HuH-7 (cell line): ENCODE data around the gene ZNF469.

ENCODE experiments used
- DNase-seq: peaks from one replicate; pipeline ENCODE4 v3.0.0; 2011; ENCODE audit warnings: low spot score

ZNF469 gene

DNA sequence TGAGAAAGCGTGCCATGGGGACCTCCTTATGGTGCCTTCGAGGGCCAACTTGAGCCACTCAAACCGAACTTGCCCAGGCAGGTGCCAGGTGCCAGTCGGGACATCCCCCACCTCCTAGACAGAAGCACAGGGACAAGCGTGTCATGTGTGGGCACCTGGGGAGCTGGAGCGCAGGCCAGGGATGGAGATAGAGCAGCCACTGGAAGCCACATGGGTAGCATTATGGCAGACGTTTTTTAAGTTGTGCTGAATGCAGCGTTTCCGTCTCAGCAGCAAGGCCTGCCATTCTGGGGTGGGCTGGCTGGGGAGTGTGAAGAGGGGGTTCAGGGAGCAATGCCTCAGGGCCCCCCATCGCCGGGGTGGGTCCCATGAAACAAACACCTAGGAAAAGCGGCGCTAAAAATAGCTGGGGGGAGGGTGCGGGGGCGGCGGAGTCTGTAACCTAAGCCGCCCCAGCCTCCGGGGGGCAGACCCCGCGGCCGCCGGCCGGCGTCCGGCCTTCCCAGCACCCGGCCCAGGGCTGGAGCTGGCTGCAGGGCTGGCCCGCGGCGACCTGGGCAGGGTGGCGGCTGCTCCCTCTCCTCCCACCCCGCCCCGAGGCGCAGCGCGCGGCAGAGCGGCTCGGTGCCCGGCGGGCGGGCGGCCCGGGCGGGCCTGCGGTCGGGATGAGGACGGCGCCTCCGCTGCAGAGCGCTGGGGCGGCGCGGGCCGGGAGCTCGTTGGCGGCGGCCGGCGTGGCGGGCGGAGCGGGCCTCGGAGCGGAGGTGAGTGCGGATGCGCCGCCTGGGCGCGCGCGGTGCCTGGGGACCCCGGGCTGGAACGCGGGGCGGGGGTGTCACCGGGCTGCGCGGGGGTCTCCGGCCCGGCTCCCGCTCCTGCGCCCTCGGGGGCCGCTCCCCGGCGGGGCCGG lies at the start of gene ZNF469:
Gene ZNF469 (plus strand): TSS at position 469 of the 910 bp plus-strand sequence. CDS start 44,512 bp downstream, outside the sequence.
- DNase-seq = no peak

- DNase-seq = no peak
Measured at GRCh38 chr16:88333848-88334777, 48.6 kb upstream of the ZNF469 start.

DNA sequence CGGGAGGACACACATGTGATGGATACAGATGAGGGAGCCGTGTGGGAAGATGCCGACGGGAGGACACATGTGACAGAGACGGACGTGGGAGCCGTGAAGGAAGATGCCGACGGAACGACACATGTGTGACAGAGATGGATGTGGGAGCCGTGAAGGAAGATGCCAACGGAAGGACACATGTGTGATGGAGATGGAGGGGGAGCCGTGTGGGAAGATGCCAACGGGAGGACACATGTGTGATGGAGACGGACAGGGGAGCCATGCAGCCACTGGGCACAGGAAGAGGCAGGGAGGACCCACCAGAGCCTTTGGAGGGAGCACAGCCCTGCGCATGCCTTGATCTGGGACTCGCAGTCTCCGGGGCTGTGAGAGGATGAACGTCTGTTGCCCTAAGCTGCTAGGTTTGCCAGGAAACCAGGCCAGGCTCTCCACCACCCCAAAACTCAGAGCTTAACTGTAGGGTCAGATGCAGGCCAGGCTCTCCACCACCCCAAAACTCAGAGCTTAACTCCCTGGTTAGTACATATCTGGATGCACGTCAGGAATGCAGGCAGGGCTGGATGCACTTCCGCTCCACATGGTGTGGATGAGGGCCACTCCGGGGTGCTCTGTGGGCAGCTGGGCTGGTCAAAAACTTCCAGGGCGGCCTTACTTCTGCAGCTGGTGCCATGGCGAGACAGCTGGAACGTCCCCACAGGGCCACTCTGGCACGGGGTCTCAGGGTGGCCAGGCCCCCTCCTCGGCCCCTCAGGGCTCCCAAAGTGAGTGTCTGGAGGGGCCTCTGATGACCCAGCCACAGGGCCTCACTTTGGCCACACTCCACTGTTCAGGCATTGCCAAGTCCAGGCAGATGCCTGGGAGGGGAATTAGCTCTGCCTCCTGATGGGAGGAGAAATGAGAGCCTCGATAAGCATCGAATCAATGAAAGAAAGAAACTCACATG lies 47.7 kb upstream of the ZNF469 start:
- no peak for DNase-seq

DNA sequence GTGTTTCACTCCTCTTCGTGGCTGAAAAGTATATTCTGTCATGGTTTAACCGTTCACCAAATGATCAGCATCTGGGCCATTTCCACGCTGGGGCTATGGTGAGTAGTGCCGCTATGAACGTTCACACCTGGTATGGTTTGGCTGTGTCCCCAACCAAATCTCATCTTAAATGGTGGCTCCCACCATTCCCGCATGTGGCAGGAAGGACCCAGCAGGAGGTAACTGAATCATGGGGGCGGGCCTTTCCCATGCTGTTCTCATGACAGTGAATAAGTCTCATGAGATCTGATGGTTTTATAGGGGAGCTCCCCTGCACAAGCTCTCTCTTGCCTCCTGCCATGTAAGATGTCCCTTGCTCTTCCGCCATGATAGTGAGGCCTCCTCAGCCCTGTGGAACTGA lies 45.7 kb upstream of the ZNF469 start:
- no peak for DNase-seq

DNA sequence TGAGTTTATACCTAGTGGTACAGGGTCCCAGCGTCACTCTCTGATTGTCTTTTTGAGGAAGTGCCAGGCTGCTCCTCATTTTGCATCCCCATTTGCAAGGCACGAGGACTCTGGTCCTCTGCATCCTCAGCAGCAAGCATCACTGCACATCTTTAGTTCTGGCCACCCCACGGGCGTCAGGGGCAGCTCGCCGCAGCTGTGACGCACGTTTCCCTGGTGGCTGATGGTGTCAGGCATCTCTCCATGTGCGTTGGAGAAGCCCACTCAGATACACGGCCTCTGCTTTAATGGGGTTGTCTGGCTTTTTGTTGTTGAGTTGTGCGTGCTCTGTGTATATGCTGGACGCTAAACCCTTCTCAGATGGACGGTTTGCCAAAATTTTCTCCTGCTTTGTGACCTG lies 45.2 kb upstream of the ZNF469 start:
- DNase-seq = no peak

DNA sequence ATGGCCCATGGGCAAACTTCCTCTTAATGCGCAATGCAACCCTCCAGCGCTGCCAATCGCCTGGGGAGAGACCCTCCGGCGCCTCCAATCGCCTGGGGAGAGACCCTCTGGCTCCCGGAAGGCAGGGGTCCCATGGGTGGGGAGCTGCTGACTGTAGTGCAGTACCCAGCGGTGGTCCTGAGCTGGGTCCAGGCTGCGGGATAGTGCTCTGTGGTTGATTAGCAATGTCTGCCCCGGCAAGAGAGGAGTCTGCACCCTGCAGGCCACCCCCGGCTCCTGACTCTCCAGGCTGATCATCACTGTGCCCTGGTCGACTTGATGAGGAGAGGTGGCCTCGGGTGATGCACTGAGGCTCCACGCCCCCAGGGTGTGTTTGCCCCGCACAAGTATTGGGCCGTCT lies 44.6 kb upstream of the ZNF469 start:
- no peak for DNase-seq

DNA sequence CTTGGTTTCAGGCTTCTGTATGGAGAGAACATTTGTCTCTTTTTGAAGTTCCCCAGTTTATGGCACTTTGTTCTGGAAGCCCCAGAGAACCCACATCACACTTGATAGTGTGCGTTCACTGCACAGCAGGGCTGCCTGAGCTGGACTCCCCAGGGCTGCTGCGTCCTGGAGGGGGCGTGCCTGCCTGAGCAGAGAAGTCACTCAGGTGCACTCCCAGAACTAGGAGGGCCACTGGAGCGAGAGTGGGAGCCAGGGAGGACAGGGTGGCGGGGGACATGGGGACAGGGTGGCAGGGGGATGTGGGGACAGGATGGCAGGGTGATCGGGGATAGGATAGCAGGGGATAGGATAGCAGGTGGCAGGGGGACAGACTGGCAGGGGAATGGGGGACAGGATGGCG lies 43.9 kb upstream of the ZNF469 start:
- DNase-seq = no peak

- no peak for DNase-seq
Measured at GRCh38 chr16:88339930-88340754, 42.6 kb upstream of the ZNF469 start.

GRCh38 chr16:88340755-88341150 lies 42.0 kb upstream of the ZNF469 start:
- DNase-seq = no peak

- no peak for DNase-seq
Measured at GRCh38 chr16:88341551-88342290, 41.0 kb upstream of the ZNF469 start.

DNA sequence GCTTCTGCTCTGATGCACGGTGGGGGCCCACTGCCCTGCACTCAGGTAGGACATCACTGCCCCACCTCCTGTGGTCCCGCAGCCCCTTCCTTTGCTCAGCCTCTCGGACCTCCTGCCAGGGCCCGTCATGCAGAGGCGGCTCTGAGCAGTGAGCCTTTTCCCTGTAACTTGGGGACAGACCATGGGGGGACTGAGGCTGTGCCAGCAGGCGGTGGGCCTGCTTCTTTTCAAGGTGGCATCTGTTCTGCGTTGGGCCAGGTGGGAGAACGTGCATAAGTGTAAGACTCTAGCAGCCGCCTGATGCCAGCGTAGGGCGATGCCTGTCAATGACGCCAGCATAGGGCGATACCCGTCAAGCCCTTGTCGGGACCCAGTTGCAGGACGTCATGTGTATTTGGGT lies 40.3 kb upstream of the ZNF469 start:
- DNase-seq = no peak

- no peak for DNase-seq
Measured at GRCh38 chr16:88343271-88343791, 39.4 kb upstream of the ZNF469 start.

GRCh38 chr16:88344411-88345030 lies 38.2 kb upstream of the ZNF469 start:
- no peak for DNase-seq

- DNase-seq = no peak
Measured at GRCh38 chr16:88345031-88345720, 37.6 kb upstream of the ZNF469 start.

GRCh38 chr16:88345721-88346560 lies 36.8 kb upstream of the ZNF469 start:
- DNase-seq = no peak

DNA sequence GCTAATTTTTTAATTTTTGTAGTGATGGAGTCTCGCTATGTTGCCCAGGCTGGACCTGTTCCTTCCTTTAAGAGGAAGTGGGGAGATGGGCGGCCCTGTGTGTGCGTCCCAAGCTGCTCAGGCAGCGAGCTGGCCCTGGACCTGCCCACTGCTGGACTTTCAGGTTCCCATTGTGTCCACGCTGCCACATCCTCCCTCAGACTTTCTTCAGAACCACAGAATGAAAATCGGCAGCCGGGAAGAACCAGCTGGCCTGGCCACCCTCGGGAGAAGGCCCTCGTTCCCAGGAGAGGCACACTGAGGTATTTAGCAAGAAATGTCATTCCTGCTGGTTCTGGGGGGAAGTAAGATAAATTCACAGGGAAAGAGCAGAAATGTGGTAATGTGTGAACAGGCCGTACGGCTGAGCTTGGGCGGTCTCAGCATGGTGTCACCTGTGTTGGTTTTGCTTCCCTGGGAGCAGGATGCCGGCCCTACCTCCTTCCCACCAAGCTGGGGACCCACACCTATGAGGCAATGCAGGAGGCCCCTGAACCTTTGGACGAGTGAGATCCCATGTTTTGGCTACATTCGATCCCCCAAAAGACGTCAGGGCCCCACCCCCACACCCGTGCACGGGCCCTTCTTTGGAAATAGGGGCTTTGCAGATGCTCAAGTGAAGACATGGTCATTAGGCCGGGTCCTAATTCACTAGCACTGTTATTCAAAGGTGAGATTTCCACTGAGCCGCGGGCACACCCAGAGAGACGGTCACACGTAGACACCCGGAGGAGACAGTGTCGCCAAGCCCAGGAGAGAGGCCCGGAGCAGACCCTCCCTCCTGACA lies 35.9 kb upstream of the ZNF469 start:
- no peak for DNase-seq
